Measurements from ENCODE around the gene MAST4.
A peak's percentile ranks its signal among the peaks of the same experiment; 100 is the strongest.

MAST4 gene

DNA sequence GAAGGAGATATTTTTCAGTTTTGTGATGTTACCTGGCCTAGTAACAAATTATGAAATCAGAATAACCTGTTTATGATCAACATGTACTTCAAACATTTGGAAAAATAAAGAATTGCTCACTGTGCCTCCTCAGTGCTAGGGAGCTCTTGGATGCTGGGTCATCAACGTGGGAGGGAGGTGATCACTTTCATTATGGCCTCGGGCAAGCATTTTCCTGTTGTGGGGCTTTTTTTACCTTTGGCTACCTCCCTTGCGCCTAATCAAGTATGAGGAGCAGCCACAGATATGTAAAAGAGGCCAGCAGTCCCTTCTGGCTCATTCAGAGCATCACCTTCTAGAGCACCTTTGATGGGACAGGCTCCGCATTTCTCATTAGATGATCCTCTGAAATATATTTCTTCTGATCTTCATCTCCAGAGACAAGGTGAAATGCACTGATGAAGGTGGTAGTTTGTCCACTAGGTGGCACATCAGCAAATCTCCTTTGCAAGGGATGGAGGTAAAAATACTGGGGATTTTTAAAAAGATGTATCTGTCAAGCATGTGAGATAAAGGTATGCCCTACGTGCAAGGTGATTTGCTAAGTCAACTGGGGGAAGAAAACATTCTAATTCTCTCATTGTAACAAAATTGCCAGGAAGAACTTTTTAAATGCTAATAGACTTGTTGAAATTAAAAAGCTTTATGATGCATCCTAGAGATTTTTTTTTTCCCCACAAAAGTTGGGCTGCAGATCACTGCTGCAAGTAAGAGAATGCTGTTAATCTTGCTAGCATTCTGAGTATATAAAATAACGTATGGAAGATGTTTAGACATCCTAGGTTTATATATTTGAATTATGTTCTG lies 218.2 kb downstream of the MAST4 start:
- peak; percentile 66 for DNase-seq

DNA sequence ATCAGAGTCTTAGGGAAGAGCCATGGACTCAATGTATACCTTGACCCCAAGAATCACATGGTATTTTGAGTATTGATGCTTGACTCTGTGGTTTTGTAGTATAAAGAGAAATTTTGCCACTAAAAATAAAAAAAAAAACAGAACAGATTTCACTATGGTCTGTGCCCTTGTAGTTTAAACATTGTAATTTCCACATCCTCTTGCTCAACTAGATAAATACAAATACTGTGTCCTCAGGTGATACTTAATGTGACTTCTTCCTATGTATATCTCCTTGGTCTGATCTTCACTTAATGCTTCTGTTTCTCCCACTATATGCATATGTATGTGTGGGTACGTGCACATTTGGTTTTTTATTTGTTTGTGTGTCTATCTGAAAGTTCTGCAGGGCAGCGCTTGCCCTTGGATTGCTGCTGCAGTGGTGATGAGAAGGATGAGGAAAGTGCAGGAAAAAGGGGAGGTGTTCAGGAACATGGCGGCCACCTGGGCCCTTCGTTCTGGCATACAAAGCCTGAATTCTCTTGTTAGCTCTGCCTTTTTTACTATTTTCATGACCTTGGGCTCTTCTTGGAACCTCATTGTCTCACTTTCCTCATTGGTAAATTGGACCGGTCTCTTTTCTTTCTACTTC lies 222.2 kb downstream of the MAST4 start:
- no peak for DNase-seq

DNA sequence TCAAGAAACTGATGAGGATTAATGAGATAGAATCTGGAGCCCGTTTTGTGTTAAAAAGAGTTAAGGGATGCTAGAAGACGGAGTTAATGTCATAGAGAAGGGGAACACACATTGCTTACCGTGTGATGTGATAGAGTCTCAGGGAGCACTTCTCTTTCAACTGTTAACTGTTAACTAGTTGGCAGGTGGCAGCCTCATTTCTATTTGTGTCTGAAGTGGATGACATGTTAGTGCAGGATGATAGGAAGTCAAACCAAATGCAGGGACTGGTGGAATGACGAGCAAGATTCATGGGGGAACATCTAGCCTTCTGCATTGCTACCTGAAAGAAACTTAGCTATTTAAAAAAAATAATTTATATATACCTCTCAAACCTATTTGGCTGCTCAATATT lies 222.7 kb downstream of the MAST4 start:
- DNase-seq, result no peak

DNA sequence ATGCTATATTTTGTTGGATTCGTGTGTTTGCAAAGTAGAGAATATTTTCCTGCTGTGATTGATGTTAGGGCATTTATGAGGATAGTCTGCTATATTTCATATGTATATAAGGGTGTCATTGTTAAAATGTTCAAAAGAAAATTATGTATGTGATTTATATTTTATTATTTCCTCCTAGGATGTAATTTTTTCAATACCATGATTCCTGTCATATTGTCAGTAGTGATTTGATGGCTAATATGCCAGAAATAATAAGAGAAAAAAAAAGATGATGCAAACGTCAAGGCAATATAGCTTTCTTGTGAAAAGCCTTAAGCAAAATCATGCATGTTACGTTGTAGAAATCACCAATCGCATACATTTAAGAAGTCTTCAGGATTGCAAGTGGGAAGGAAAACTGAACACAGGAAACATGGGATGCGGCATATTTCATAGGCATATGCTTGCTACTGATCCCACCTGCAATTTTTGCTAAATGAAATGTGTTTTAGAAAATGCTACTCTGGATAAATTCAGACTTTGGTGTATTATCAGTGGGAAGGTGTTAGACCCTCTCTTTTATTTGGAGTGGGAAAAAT lies 224.5 kb downstream of the MAST4 start:
- DNase-seq, result no peak

DNA sequence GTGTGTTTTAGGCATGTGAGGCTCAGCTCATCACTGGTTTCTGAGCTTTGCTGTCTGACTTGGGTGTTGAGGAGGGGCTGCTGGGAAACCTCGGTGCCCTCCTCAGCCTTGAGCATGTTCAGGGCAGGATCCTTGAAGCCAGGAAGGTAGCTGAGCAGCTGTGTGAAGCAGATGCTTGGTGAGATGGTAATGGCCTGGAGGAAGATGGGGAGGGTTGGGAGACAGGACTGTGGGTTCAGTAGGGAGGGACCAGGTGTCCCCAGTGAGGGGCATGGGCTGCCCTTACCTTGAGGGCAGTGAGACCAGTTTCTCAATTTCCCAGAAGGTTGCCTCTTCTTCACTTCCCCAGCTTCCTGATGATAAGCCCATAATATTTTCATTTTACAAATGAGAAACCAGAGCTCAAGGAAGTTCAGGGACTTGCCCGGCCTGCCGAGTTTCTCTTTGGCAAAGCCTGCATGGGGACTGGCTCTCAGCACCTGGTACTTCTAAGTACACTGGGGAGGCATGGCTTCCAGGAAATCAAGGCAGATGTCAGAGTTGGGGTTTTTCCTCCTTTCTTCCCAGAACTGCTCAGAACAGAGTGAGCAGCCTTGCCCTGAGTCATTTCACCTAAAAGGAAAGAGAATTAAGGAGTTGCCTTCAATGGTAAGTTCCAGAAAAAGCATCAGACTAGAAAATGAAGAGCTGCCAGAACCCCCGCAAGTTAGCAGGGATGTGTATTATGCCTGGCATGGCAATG lies 225.7 kb downstream of the MAST4 start:
- no peak for DNase-seq

DNA sequence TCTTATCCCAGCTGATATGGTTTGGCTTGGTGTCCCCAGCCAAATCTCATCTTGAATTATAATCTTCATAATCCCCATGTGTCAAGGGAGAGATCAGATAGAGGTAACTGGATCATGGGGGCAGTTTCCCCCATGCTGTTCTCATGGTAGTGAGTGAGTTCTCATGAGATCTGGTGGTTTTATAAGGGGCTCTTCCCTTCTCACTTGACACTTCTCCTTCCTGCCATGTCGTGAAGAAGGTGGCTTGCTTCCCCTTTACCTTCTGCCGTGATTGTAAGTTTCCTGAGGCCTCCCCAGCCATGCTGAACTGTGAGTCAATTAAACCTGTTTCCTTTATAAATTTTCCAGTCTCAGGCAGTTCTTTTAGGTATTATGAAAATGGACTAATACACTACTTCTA lies 226.7 kb downstream of the MAST4 start:
- DNase-seq, result peak; percentile 42

DNA sequence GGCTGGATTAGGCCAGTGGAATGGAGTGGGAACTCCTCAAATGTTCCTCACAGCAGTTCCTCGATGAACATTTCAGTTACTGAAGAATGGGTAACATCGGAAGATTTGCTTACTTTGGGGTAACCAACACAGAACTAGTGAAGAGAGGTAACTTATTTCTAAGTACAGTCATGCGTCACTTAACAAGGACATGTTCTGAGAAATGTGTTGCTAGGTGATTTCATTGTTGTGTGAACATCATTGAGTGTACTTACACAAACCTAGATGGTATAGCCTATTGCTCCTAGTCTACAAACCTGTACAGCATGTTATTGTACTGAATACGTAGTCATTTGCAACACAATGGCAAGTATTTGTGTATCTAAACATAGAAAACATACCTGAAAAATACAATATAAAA lies 228.3 kb downstream of the MAST4 start:
- no peak for DNase-seq

DNA sequence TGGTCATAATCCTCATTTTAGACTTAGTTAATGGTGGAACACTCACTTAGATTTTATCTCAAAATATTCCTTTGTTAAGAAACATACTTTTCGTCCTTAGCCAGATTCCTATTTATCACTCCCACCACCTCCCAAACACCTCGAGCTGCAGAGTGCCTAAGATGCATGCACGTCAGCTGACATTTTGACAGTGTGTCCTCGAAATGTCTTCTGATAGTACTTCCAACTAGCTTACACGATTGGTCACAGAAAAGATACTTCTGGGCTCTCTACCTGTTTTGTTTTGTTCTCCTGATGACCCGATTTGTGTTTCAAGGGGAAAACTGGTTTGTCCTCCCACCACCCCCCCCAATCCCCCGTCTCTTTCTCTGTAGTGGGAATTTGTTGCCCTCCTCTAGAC lies 230.1 kb downstream of the MAST4 start:
- no peak for DNase-seq

DNA sequence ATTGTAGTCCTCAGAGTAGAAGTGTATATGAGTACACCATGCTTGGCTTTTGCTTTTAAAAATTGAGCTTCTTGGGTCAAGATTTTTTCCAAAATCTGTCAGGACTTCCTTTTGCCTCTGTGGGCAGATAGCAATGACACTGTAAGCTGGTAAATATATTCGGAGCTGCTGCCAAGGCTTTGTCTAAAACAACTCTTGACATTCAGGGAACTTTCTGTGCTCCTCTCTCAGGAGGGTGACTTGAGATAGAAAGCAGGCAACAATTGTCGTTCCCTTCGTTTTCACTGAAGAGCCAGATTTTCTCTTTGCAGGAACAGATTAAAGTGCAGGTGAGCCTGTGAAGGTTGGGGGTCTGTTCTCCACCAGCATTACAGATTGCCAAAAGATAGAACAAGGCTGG lies 230.5 kb downstream of the MAST4 start:
- DNase-seq, result no peak

DNA sequence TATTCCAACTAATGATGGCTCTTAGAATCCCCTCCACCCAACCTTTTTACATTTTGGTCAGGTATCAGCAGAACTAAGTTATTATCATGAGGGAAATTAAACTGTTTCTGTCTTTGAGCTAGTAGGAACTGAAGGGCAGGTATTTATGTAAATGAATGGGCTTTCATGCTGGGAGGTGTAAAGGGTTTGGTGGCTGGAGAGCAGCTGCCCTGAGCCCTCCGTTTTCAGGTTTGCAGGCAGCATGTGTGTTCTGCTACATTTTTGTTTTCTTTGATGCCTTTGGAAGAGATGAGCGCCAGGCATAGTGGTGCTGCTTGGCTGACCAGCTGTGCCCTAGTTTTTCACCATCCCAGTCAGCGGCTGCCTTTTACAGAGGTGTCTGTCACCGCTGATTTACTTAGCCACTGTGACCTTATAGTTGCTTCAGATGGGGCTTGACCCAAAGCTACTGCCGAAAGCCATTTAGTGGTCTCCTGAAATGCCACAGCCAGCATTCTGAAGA lies 231.9 kb downstream of the MAST4 start:
- DNase-seq, result no peak

DNA sequence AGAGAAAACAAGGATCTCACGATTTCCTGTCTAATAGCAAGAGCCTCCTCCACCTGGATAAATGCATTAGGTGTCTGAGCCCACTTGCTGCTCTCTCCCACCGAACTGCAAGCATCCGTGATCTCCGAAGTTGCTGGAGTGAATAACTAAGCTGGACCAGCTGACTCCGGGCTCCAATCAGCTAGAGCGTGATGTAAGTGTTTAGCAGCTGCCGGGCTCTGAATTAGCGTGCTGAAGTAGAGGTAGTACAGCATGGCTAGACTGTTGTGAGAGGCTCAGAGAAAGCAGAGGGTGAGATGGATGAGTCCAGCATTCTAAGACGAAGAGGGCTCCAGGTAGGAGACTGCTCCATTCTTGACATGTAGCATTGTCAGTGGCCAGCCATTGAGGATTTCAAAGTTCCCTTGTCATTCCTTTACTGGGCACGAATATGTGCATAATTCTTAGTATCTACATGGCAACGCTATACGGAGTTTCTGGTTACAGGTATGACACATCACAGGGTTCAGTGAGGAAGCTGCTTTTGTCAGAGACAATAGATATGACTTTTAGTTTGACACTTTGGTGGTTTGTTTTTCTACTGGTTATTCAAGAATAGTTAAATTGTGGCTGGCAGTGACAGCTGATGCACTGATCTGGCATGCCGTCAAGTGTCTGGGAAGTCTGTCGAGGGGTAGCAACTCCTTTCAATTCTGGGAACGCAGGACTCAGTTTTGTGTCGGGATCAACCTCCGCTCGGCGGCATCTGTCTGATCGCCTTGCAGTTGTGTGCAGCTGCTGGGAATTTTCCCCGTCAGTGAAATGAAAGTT lies 232.6 kb downstream of the MAST4 start:
- DNase-seq, result peak; percentile 90

DNA sequence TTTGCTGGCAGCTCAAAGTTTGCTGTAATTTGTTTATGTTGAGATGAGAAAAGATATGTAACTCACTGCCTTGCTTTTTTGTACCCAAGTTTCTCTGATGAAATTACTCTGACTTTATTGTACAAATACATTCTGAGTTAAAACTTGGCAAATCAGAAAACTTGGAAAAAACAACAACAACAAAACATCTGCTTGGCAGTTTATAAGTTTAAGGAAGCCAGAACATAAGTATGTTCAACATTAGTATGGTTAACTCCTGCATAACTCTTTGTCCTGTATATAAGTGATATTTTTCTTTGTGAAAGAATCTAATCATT lies 233.1 kb downstream of the MAST4 start:
- DNase-seq, result no peak

DNA sequence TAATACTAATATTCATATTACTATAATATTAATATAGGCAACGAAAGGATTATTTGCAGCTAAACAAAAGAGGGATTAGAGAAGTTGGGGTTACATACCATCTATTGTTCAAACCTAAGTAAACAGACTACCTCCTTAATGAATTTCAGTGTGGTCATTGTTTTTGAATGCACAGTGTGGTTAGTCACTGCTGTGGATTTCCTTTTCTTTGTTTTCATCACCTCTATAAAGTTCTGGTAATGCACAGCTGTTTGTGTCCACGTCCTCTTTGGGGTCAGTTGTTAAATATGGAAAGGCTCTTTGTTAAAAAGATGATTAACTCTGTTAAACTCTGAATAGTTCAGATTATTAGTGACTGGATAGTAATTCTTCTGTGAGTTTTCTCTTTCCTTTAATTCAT lies 233.6 kb downstream of the MAST4 start:
- DNase-seq, result no peak

DNA sequence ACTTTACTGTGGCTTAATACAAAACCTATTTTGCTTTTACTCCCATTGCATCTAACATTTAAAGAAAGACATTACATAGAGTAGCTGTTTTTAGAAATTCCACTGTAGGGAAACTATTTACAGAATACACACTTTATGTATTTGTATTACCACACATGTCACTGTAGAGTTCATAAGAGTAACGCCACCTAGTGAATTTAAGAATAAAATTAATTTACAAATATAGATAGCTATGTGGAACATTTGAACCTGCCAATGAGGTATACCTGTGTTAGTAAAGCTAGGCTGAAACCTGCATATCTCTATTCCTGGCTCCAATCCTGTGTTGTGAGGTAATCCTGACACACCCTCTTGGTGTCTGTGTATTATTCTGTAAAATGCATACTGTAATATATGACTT lies 234.4 kb downstream of the MAST4 start:
- no peak for DNase-seq

DNA sequence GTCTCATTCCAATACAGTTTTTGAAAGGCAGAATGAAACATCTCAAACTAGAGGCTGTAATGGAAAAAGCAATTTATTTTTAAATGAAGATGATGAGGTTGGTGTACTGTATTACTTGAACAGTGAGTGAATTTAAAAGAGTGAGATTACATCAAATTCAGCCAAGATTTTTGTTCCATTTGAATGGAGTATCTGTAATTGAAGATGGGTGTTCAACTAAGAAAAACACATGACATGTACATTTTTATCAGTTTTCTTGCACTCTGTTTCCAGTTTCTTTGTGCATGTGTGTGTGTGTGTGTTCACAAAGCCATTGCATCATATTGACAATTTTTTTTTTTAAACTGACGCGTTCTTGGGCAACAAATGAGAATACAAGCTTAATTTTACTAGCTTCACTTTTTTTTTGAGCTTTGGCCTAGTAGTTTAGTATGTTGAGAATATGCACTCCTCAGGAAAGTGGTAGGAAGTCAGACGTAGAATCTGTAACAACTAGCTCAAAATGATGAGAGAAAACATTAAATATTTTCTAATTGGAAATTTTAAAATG lies 243.5 kb downstream of the MAST4 start:
- DNase-seq, result no peak

DNA sequence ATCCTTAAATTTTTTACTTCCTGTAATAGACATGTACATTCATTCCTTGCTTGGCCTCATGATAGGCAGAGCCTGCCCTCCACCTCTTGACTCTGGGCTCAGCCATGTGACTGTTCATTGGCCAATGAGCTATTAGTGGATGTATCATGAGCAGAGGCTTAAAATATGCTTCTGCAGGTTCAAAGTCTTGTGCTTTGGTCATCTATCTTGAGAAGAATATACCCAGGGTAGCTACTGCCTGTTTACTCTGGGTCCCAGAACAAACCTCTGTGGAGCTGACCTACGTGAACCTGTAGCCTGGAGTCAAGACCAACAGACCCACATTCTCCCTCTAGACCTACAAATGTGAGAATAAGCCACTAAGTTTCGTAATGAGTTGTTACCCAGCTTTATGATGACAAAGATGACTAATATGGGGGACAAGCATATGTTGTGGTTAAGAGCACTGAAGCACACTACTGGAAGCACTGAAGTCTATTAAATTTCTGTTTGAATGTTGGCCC lies 244.4 kb downstream of the MAST4 start:
- DNase-seq, result no peak

DNA sequence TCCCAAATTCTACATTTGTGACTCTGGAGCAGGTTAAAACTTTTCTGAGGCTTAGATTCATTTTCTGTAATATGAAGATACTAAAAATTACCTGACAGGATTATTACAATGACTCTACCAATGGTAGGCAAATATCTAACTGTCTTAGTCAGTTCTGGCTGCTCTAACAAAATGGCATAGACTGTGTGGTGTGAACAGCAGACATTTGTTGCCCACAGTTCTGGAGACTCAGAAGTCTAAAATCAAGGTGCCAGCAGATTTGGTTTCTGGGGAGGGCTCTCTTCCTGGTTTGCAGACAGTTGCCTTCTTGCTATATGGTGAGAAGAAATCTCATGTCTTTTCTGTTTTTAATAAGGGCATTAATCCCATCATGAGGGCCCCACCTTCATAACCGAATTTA lies 245.1 kb downstream of the MAST4 start:
- no peak for DNase-seq

DNA sequence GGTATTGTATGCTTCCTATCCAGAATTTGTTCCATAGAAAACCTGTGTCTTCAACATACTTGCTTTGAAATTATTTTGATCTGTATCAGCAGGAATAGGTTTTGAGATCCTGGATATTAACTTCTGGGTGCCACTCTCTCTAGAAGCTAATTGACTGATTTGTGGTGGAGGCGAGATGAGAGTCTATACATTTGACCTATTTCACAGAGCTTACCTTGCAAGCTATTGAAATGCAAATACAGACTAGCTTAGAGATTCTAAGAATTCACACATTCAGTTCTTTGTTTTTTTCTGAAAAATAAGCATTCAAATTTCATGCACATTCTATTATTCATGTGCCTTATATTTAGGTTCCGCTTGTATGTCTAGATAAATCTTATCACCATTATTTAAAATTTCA lies 246.3 kb downstream of the MAST4 start:
- DNase-seq, result no peak

DNA sequence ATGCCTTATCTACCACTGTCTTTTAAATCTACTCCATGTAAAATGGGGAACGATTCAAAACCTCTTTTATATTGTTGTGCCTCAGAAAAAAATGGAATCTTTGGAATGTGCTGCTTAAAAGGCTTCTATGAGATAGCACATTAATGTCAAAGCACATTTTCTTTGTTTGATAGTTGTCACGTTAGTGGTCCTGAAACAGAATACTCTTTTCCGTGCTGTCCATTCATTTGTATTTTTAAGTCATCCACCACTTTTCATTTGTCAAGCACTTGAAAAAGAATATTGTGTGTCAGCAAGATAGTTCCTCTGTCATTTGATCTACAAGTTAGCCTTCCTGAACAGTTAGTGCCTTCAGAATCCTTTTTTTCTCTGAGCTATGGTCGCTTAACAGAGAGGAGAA lies 246.9 kb downstream of the MAST4 start:
- DNase-seq, result no peak

DNA sequence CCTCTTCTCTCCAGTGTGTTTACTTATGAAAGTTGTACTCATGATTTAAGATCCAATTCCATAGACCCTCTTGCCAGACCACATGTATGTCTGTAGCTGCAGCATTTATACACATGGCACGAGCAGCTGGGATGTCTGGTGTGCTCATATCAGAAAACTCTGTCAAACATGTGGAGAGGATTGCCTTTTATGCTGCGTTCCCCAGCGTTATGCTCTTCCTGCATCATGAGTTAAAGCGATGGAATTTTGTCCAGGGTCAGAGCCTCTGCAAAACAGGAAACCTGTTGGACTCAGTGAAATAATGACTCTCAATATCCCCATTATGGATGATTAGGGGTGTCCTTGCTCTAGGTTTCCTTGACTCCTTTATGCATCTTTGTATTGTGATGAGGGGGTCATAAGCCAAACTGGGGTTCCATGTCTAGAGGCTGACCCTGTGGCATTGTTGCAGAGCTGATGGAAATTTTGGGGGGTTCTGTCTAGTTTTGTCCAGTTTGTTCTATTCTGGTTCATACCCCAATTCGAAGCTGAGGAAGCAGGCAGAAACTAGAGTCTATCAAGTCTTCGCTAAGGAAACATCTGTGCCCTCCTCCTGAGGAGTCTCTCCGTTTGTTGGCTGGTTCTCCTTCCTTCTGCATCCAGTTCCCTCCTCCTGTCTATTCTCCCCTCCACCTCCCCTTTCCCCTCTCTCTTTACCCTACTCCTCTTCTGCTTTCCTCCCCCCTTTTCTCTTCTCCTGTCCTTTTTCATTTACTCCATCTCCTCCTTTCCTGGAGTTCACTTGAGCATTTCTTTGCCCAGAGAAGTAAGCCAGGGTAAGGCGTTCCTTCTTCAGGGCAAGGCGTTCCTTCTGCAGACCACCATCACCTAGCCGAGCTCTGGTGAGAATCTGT lies 252.8 kb downstream of the MAST4 start:
- DNase-seq, result no peak

DNA sequence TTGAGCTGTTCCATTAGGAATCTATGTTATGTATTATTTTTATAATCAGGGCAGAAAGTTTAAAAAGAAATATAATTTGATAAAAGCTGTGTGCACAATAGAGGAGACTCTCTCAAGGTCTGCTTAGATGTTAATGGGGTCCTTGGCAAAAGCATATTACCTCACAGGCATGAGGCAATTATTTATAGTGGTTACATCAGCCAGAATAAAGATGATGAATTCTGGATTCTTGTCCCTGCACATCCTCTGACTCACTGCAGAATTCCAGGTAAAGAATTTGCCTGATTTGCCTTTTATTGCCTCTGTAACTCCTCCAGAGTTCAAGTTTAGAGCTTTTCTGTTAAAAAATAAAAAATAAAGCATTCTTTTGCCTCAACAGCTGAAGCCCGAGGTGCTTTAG lies 253.6 kb downstream of the MAST4 start:
- no peak for DNase-seq
